Measurements from ENCODE around the gene EBF3. TPM values are rescaled to one million over a fixed set of nuclear protein-coding genes. Genes with fewer than 3 reads are reported as not detected.

EBF3 gene
- total RNA-seq, 2 donors from 2014 or later: 0.12 to 0.80 TPM

DNA sequence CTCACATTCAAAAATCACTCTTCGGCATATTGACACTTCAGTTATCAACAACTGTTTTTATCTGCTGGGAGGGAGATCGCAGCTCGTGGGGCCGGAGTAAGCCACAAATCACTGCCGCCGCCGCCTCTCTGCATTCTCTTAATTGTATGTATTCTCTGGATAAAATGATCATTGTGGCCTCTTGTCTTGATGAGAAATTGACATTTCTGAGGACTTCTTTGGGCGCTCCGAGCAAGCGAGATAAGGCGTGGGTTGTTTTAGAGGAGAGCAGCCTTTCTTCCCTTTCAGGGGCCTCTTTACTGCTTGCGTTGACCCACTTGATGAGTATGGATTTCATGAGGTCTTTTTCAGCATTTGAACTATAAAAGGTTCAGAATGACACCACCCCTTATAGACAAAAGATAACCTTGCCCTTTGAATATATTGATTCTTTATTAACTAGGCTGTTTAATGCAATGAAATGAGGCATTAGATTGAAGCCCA lies 130.6 kb downstream of the EBF3 start:
- Histone ChIP-seq H3K4me3 (no peak overlapping the region), H3K27me3 (no peaks in the 10 kb centered on the region), H3K36me3 (no peaks in the 10 kb centered on the region), H3K27ac (no peak overlapping the region), H3K9me3 (no peaks in the 10 kb centered on the region), H3K4me1 (no peaks in the 10 kb centered on the region), H3K9ac (ENCODE audit: low read depth in 2 of 2, low read length in 2 of 2) (no peak overlapping the region)
- TF ChIP-seq, protein P1, sequence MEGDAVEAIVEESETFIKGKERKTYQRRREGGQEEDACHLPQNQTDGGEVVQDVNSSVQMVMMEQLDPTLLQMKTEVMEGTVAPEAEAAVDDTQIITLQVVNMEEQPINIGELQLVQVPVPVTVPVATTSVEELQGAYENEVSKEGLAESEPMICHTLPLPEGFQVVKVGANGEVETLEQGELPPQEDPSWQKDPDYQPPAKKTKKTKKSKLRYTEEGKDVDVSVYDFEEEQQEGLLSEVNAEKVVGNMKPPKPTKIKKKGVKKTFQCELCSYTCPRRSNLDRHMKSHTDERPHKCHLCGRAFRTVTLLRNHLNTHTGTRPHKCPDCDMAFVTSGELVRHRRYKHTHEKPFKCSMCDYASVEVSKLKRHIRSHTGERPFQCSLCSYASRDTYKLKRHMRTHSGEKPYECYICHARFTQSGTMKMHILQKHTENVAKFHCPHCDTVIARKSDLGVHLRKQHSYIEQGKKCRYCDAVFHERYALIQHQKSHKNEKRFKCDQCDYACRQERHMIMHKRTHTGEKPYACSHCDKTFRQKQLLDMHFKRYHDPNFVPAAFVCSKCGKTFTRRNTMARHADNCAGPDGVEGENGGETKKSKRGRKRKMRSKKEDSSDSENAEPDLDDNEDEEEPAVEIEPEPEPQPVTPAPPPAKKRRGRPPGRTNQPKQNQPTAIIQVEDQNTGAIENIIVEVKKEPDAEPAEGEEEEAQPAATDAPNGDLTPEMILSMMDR (IDR thresholded peaks at IDR 0.05): no peak
- no peak for DNase-seq
- intact Hi-C loops (cut with DNase I): no loop called here

DNA sequence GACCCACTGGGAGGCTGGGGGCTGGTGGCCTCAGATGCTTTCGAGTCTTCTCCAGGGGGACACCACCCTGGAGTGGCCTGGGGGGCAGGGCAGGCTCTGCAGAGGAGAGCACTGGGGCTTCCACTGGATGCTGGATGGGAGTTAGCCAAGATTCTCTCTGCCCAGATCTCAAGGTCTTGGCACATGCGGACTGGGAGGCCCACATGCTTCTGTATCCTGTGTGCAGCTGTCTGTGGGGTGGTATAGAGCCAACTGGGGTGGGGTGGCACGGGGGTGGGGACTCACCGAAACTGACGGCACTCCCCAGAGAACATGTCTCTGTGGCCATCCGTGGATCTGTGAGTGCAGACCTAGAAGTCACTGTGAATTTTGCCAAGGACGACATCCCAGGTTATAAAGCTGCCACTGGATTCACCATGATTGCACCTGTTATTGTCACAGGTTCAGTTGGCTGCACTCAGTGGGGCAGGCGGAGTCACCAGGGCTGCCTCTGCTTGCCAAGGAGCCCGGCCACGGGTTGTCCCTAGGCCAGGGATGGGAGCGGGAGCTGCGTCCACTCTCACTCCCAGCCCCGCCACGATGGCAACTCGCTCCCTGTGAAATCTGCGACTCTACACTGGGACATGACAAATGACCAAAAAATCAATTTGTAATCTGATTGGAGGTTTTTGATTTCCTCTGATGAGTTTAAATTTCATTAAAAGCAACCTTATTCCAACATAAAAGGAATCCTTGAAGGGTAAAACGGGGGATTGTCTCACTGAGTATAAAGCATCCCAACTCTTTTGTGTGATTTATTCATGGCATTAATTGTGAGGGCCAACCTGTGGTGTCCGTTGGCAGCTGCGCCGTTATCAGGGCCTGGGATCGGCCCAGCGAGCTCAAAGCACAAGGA lies 131.3 kb downstream of the EBF3 start:
- Histone ChIP-seq H3K36me3 (no peaks in the 10 kb centered on the region), H3K9me3 (no peaks in the 10 kb centered on the region), H3K27ac (no peak overlapping the region), H3K27me3 (no peaks in the 10 kb centered on the region), H3K9ac (ENCODE audit: low read depth in 2 of 2, low read length in 2 of 2) (no peak overlapping the region), H3K4me1 (no peaks in the 10 kb centered on the region), H3K4me3 (no peak overlapping the region)
- DNase-seq: no peak
- intact Hi-C loops (cut with DNase I): no loop called here
- TF ChIP-seq, protein P1 (IDR thresholded peaks at IDR 0.05): no peak

DNA sequence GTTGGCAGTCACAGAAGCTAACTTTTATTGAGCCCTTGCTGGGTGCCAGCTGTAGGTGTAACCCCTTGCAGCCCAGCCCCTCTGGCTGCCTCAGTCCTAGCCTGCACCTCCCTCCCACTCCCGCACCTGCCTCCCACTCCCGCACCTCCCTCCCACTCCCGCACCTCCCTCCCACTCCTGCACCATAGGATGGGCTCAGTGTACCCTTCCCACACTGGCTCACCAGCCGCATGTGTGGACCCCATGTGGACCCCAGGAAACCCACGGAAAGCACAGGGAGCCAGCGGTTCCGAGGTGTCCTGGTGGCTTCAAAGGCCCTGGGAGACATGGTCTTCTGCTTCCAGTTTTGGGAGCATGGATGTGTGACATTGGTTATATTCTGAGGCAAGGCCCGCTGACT lies 132.9 kb downstream of the EBF3 start:
- DNase-seq: no peak
- no peaks in the 10 kb centered on the region for H3K9me3 ChIP-seq
- intact Hi-C loops (cut with DNase I): no loop called here
- no peaks in the 10 kb centered on the region for H3K27me3 ChIP-seq
- H3K27ac ChIP-seq: no peak overlapping the region
- no peaks in the 10 kb centered on the region for H3K36me3 ChIP-seq
- H3K4me1 ChIP-seq: no peaks in the 10 kb centered on the region
- H3K9ac ChIP-seq (ENCODE audit: low read depth in 2 of 2, low read length in 2 of 2): no peak overlapping the region
- no peak overlapping the region for H3K4me3 ChIP-seq
- TF ChIP-seq, protein P1 (IDR thresholded peaks at IDR 0.05): no peak

DNA sequence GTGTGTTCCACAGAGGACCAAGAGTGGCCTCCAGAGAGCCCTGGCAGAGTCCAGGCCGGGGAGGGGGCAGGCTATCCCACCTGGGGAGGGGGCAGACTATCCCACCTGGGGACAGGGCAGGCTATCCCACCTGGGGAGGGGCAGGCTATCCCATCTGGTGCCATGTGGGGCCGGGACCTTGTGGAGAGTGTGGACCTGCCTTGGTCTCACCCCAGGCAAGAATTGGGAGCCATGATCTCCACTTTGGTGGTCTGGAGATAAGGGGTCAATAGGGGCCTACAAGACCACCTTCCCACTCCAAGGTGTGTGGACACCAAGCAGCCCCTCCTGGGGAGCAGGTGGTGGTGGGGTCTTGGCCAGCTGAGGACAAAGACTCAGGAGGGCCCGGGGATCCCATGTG lies 138.2 kb downstream of the EBF3 start:
- Histone ChIP-seq H3K27me3 (no peaks in the 10 kb centered on the region), H3K4me3 (no peak overlapping the region), H3K4me1 (no peaks in the 10 kb centered on the region), H3K36me3 (no peaks in the 10 kb centered on the region), H3K27ac (no peak overlapping the region), H3K9ac (ENCODE audit: low read depth in 2 of 2, low read length in 2 of 2) (no peak overlapping the region), H3K9me3 (no peaks in the 10 kb centered on the region)
- TF ChIP-seq, protein P1 (IDR thresholded peaks at IDR 0.05): no peak
- DNase-seq: no peak
- intact Hi-C loops (cut with DNase I): no loop called here

DNA sequence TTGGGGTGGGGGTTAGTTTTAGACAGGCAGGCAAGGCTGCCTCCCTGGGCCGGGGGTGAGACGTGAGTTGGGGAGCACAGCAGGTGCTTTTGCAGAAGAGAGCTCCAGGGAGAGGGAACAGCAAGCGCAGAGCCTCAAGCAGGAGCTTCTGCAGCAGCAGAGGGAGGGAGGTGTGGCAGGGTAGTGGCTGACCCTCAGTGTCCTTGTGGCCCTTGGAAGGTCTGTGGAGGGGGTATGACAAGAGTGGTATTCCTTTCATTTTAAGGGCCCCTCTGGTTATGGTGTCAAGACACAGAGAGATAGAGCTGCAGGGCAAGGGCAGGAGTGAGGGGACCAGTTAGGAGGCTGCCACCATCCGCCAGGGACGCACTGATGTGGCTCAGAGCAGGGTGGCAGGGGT lies 138.9 kb downstream of the EBF3 start:
- H3K27me3 ChIP-seq: no peaks in the 10 kb centered on the region
- no peak overlapping the region for H3K4me3 ChIP-seq
- no peak for DNase-seq
- H3K9ac ChIP-seq (ENCODE audit: low read depth in 2 of 2, low read length in 2 of 2): no peak overlapping the region
- intact Hi-C loops (cut with DNase I): no loop called here
- H3K9me3 ChIP-seq: no peaks in the 10 kb centered on the region
- no peaks in the 10 kb centered on the region for H3K36me3 ChIP-seq
- H3K27ac ChIP-seq: no peak overlapping the region
- TF ChIP-seq, protein P1 (IDR thresholded peaks at IDR 0.05): no peak
- H3K4me1 ChIP-seq: no peaks in the 10 kb centered on the region

Measured in colonic mucosa (tissue), 4 donors.